NCI-H2227 treated with DMSO at 0.1 percent for 48 hours (cell line): ENCODE measurements around the gene KNDC1.

Experiments
- DNase-seq: peaks from one replicate; lab custom pipeline; 2025; lab: John Stamatoyannopoulos, UW

KNDC1 gene

DNA sequence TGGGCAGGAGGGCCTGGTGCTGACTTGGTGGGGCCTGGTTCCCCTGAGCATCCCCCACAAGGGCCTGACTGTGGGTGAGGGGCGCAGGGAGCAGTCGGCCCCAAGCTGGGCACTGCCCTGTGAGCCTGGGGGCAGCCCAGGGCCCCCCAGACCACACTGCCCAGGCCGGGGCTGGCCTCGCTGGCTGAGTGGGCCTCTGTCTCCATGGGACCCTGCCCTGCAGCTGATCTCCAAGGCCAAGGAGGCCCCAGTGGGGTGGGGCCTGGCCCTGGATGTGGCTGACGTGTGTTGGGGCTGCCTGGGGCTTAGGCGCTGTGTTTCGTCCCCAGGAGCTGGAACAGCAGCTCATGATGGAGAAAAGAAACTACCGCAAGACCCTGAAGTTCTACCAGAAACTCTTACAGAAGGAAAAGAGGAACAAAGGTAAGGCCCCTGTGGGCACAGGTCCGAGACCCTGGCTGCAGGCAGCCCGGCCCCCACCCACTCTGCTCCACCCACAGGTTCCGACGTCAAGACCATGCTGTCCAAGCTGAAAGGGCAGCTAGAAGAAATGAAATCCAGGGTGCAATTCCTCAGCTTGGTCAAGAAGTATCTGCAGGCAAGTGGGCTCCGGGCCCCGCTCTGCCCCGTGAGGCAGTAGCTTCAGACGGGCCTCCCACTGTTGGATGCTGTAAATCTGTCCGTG is 46.5 kb downstream of the KNDC1 start:
- no peak for DNase-seq

- DNase-seq: no peak
Measured at GRCh38 chr10:133207041-133207600, 47.1 kb downstream of the KNDC1 start.

DNA sequence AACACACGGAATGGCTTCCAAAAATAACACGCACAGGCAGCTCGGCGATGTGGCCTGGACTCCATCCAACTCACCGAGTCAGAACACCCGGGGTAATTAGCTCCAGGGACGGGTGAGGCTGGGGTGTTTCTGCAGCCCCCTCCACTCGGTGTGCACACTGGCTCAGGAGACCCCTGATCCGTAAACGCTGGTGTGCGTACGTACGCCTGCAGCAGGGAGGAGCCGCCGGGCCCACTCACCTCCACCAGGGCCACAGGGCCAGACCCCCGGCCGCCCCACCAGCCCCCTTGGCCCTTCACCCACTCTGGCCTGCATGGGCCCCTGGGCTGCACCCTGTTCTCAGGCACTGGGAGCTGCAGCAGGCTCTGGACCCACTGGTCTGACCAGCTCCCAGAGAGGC is 47.6 kb downstream of the KNDC1 start:
- DNase-seq: no peak

- DNase-seq: no peak
Measured at GRCh38 chr10:133208466-133208865, 48.4 kb downstream of the KNDC1 start.

DNA sequence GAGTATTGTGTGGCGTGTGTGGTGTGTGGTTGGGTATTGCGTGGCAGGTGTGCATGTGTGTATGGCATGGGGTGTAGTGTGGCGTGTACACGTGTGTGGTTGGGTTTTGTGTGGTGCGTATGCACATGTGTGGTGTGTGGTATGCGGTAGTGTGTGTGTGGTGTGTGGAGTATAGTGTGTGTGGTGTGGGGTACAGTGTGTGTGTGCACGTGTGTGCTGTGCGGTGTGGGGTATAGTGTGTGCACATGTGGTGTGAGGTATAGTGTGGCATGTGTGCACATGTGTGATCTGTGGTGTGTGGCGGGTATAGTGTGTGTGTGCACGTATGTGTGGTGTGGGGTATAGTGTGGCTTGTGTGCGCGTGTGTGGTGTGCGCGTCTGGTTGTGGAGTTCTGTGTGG is 49.1 kb downstream of the KNDC1 start:
- no peak for DNase-seq

DNA sequence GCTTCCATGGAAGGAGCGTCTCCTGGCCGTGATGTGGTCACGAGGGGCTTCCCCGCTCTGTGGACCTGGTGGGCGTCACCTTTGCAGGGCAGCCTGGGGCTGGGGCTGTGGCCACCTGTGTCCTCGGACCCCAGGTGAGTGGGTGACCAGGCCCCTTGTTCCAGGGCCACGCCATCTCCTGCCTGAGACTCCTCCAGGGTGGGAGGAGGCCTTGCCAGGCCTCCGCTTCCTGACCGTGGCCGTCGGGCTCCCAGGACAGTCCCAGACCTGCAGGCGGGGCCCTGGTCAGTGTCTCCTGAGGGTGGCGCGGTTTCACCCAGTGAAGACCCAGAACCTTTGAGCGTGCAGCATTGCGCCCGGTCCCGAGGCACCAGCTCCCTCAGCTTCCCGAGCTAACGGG is 49.6 kb downstream of the KNDC1 start:
- DNase-seq: no peak

GRCh38 chr10:133210398-133211140 is 50.5 kb downstream of the KNDC1 start:
- no peak for DNase-seq

DNA sequence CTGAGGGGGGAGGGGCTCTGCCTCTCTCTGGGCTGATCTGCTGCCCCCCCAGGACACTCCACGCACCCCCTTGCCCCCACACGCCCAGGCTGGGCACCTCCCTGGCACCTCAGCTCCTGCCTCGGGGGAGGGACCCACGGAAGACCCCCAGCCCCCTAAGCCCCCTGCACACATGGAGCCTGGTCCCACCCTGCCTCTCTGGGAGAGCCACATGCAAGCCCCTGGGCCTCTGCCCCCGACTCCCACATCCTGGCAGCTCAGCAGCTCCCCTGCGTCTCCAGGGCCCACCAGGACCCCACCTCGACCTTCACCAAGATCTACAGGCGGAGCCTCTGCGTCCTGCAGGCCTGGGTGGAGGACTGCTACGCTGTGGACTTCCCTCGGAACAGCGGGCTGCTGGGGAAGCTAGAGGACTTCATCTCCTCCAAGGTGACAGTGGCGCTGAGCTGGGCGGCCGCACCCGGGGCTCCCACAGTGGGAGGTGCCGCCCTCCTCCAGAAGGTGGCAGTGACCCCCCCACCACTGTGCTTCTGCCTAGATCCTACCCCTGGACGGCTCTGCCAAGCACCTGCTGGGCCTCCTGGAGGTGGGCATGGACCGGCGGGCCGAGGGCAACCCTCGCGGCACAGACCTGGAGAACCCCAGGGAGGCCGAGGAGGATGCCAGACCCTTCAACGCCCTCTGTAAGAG is 51.3 kb downstream of the KNDC1 start:
- no peak for DNase-seq

DNA sequence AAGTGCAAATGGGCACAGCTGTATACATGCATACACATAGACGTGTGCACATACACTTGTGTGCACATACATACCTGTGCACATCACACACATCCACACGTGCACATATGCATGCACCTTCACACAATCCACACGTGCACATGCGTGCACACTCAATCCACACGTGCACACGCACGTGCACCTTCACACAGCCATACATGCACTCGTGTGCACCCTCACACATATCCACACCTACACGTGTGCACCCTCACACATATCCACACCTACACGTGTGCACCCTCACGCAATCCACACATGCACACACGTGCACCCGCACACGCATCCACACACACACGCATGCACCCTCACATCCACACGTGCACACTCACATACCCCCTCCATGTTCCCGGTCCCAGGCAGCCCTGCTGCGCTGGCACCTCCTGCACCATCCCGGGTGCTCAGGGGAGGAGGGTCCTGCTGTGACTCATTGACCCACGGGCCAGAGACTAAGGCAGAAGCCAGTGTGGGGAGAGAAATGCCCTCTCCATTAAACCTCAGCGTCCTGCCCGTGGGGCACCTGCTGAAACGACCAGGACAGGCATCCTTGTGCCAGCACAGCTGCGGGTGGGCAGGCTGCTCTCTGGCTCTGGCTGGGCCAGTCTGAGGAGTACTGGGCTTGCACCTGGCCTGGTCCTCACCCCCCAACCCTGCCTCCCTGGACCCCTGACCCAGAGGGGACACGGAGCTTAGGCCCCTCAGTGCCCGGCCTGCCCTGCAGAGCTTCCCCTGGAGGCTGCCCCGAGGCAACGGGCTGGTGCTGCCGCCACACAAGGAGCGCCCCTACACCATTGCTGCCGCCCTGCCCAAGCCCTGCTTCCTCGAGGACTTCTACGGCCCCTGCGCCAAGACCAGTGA is 52.2 kb downstream of the KNDC1 start:
- DNase-seq: no peak

DNA sequence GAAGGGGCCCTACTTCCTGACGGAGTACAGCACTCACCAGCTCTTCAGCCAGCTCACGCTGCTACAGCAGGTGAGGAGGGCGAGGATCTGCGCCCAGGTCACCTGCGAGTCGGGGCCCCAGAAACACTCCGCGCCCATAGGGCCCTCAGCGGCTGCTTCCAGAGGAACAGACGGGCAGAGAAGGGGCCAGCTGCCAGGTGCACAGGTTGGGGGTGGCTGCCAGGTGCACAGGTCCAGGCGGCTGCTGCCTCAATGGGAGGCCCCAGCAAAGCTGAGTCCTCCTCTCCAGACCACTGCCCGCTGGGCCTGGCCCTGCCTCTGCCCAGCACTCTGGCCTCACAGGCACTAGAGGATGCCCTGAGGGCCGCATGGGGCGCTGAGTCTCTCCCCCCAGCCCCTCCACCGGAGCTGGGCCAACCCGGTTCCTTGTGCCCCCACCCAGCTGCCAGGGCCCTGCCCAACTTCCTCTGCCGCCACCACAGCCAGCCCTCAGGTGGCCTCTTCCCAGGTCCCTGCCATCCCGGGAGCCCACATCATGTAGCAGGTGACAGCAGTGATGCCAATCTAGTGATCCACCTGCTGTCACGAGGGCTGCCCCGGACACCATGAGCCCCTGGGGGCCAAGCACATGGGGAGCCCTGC is 53.0 kb downstream of the KNDC1 start:
- no peak for DNase-seq

- no peak for DNase-seq
Measured at GRCh38 chr10:133213641-133214467, 53.8 kb downstream of the KNDC1 start.

DNA sequence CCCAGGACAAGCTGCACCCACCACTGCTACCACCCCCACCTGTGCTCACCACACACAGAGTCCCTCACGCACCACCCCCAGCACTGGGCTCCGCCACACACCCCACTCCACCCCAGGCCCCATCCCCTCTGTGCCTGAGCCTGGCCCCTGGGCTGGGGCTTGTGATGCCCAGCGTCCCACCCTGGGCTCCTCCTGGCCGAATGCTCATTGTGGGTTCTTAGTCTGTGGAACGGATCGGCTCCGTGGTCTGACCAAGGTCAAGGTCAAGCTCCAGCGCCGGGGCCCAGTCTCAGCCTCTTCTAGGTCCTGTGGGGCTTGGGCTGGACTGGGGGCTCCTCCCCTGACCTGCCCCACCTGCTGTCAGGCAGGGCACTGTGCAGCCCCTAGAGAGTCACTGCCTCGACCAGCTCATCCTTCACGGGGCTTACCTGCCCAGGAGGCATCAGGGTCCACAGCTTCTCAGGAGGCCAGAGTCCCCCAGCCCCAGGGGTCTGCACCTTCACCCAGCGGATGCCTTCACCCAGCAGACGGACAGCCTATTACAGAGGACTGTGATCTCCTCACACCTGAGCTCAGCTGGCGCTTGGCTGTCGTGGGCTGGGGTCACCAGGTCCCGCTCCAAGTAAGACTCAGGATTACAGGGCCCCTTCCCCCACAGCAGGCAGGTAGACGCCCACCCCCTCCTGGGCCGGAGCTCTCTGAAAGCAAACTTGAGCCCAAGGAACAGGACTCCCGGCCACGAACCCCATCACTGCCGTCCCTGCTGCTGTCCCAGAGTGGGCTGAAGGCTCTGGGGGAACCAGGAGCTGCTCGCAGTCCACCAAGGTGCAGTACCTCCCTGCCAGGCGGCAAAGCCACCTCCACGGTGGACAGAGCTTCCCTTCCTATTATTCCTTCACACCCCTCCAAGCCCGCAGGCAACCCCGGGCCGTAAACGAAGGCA is 54.7 kb downstream of the KNDC1 start:
- DNase-seq: no peak

DNA sequence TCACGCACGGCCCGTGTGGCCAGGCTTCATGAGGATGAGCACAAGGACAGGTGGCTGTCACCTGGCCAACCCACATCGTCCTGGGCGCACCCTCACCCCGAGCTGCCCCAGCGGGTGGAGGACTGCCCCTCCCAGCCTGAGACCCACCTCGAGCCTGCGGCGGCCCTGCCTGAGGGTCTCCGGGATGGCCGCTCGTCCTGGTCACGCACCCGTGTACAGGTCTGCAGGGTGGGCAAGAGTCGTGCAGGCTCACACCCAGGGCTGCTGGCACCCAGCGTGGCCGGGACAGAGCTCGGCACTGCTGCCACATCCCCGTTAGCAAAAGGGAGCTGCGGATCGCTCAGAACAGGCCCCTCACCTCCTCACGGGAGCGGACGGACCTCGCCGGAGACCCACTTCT is 55.6 kb downstream of the KNDC1 start:
- DNase-seq: no peak

- no peak for DNase-seq
Measured at GRCh38 chr10:133216776-133217175, 56.8 kb downstream of the KNDC1 start.

- DNase-seq: no peak
Measured at GRCh38 chr10:133217800-133218589, 58.0 kb downstream of the KNDC1 start.

- no peak for DNase-seq
Measured at GRCh38 chr10:133218891-133219290, 58.9 kb downstream of the KNDC1 start.

GRCh38 chr10:133219782-133220181 is 59.8 kb downstream of the KNDC1 start:
- no peak for DNase-seq

GRCh38 chr10:133221331-133221730 is 61.3 kb downstream of the KNDC1 start:
- DNase-seq: no peak
